Stimulated activated CD8-positive, alpha-beta memory T cell treated with anti-CD3 and anti-CD28 coated beads, Interleukin-4, amount 100 ng/mL, for 1 hour (primary cell): ENCODE measurements around the gene SPOCD1.

ENCODE experiments used
- DNase-seq, 2 donors: peaks; one replicate each; pipeline ENCODE4 v3.0.0-alpha.2; 2020; ENCODE audit warnings: low read depth in 2 of 2, low spot score in 1 of 2

SPOCD1 gene

DNA sequence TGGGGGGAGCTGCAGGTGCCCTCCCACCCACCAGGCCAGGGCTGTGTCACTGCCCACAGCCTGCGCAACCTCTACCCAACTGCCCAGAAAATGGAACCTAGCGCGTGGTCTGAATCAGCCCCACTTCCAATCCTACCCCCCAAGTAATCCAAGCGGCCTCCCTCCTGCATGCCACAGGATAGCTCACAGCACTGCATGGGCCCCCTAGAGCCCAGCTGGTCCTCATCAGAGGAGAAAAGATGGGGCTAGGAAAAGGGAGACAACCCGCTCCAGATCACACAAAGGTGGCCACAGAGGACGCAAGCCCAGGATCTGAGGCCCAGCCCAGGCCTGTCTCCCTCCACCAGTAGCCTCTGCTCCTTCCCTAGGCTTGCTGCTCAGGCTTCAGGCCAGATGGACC, 57.8 kb downstream of the SPOCD1 start:
- no peak for DNase-seq

DNA sequence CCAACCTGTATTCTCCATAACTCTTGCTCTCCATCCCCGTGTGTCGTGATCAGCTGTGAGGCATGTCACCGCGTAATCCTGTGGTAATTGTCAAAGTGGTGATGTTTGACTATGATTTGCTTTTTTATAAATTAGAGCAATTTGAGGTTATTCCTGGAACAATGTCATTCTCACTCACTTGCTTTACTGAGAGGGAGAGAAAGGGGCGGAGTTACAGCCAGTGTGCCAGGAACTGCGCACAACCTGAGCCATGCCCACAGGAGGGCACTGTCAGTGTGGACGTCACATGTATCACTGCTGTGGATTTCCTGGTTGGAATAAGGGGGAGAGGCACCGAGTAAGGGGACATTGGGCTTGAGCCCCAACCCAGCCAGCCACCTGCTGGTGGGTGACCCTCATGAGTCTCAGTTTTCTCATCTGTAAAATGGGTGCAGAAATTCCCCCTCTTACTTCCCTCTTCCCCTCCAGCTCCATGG, 58.6 kb downstream of the SPOCD1 start:
- DNase-seq: no peak

DNA sequence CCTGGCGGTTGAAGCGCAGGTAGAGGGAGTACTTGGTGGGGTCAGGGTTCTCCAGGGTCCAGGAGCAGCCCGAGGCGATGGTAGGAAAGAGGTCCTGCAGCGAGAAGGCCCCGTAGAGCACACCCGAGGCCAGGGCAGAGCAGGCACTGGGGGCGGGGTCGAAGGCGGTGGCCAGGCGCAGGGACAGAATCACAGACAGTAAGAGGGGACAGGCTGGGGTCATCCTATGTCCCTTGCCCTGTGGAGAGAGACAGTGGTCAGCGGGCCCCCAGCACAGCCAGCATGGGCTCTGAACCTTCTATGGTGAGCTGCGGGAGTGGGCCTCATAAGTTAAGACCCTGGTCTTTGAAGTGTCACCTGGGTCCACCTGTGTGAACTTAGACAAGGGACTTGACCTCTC, 59.2 kb downstream of the SPOCD1 start:
- DNase-seq: no peak

DNA sequence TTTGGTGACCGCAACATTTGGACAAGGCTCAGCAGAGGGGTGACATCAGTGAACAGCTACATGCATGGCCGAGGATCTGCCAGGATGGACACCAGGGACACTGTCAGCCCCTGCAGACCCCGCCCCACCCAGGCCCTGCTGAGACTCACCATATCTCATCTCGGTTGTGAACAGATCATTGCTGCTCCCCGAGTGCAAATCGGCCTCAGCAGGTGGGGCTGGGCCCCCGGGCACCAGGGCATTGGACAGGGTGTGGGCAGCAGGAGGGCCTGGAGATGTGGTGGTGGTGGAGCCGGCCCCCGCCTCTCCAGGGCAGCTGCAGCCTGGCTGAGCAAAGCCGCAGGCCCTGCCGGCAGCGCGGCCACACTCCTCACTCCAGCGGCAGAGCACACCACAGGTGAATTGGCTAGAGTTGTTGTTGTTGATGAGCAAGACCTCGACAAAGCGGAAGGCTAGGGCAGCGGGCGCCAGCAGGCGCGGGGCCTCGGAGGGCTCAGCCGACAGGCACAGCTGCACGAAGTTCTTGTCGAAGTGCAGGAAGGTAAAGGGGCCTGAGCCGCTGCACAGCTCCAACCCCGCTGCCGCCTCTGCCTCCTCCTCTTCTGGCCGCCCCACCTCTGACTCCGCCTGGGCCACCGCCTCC, 59.9 kb downstream of the SPOCD1 start:
- DNase-seq: no peak

DNA sequence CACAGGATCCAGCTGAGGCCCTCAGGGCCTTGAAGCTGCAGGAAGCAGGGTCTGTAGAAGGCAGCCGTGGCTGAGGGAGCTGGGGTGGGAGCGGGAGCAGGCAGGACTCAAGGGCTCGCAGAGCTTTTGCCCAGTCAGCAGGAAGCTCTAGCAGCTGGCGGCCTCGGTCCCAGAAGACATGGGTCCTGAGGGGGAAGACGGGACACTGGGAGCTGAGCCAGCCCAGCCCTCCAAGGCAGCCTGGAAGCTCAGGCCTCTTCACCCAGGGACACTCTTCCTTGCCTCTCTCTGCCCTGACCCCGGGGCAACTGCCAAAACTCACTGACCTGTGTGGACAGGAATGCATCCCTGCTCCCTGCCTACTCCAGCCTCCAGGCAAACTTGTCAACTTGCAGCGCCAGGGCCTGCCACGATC, 60.6 kb downstream of the SPOCD1 start:
- no peak for DNase-seq

DNA sequence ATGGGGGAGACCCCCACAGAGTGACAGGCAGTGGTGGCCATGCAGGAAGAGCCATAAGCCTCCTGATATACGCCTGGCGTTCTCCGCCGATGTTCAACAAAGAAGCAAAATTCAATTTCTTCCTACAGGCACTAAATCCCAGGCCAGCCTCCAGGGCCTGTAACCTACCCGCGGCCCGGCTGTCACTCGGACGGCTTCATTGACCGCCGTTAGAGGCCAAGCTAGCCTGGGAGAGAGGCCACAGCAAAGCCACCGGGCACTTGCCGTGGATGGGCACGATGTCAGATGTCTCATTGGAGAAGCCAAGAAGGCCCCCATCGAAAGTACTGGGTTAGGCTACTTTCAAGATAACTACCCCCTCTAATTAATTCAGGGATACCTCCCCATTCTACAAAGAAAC, 61.4 kb downstream of the SPOCD1 start:
- no peak for DNase-seq

DNA sequence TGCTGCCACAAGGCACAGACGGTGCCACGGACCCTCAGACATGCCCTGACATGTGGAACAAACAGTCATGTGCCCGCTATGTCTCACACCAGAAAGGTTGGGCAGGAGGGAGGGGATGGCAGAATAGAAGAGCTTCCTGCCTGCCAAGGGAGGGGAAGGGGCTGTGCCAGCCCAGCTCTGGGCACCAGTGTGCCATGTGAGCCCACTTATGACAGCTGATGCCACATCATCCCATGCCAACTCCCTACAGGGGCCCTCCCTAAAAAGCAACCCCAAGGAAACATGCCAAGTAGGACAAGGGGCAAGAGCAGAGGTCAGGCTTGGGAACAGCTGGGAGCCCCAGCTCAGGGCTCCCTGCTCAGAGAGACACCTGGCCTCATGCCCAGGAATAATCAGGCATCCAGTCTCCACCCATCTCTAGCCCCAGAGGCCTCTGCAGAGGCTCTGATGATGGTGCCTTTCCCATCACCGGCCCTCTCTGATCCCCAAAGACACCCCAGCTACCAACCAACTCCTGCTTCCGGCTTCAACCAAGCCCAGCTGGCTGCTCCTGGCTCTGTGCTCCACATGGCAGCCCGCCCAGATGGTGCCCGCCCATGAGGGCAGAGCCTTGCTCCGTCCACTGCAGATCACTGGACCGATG, 62.0 kb downstream of the SPOCD1 start:
- DNase-seq: no peak

DNA sequence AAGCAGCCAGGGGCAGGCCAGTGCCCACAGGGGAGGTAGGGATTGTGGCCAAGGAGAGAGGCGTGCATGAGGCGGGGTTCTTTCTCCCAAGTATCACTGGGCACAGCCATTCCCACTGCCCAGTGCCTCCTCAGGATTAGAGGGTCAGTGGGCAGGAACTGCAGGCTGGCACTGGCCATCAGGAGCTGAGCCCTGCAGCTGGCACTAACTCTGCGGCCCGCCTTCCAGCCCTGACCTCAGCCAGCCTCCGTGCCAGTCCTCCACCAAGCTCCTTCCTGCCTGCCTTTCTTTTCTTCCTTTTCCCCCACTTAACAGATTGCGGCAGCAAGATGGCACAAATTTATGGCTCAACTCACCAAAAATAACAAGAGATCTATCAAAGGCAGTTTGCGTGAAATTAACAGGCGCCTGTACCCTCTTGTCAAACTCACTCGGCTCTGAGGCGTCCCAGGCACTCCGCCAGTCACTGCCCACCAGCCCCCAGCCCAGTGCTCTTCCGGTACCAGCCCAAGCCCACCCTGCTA, 62.8 kb downstream of the SPOCD1 start:
- DNase-seq: no peak

DNA sequence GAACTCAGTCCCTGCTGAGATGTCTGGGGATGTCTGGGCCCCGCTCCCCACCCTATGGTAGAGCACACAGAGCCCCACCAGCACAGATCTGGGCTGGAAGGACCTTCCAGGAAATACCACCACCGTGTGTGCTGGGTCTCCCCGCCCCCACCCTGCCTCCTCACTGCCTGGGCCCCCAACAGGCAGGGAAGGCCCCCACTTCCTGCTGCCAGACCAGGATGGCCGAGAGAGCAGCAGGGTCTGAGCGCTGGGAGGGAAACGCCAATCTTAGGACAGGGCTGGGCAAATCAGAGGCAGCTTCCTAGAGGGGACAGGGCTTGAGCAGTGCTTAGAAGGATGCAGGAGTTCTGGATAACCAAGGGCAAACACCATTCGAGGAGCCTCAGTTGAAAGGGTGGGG, 63.6 kb downstream of the SPOCD1 start:
- no peak for DNase-seq

DNA sequence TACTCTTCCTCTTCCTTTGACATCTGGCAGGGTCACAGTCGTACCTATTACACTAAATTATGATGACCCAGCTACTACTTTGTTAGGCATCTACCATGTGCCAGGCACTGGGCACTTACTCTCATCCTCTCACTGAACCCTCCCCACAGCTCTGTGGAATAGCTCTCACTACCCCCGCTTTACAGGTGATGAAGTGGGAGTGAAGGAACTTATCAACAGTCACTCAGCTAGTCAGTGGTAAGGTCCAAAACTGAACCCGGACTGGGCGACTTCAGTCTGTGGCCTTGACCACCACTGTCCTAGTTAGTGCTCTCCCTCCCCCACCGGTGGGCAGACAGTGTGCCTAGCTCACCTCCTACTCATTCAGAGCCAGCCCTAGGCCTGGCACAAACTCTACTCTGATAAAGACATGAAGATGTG, 64.0 kb downstream of the SPOCD1 start:
- no peak for DNase-seq

DNA sequence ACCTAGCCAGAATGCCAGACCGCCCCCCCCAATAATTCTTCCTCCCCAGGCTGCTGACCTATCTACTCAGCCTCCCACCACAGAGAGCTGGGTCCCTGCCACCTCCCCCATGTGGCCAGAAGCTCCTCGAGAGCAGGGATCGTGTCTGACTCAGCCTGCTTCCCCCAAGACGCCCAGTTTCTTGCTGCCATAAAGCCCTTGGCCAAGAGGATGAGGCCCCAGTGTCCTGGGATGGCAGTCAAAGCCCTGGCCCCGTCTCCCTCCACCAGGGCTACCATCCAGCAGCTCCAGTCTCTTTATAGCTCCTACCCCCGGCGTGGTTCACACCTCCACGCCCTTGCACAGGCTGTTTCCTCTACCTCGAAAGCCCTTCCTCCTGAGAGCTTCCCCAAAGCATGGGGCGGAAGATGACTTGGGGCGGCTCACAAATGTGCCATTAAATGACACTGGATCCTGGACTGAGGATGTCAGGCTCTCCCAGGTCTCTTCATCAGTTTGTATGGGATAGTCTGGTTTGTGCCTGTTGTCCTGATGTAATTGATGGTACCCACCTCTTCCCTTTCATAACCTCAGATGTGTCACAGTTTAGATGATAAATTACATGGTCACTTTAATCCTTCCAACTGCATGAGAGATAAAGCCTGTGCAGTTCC, 64.8 kb downstream of the SPOCD1 start:
- no peak for DNase-seq

DNA sequence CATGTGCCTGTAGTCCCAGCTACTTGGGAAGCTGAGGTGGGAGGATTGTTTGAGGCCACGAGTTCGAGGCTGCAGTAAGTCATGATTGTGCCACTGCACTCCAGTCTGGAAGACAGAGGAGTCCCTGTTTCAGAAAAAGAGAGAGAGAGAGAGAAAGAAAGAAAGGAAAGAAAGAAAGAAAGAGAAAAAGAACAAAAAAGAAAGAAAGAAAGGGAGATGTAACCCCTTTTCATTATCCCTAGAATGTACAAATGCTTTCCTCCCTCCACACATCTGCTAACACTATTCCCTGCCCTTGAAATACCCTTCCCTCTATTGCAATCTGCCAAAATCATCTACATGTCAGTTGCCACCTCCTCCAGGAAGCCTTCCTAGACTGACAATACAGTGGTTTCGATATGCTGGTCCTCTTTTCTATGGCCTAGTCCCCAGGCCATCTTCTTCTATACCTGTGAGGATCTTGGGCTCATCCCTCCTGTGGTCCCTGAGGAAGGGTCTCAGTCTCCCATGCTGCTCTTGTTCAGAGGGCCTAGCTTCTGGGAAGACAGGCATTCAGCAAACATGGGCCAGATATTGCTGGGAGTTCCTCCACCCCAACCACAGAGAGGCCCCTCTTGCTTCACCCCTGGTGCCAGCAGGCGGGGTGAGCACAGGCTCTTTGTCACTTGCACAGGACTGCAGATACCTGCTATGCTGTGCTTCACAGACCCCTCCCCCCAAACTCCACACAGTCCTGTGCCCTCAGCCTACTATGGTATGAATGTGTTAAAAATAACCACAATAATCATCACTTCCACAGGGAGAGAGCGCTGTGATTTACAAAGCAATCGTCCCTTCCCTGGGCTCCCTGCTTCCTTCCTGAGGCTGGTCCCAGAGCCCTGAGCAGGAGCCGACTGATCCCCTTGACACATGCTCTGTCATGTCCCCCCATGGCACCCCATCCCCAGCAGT, 65.8 kb downstream of the SPOCD1 start:
- no peak for DNase-seq

DNA sequence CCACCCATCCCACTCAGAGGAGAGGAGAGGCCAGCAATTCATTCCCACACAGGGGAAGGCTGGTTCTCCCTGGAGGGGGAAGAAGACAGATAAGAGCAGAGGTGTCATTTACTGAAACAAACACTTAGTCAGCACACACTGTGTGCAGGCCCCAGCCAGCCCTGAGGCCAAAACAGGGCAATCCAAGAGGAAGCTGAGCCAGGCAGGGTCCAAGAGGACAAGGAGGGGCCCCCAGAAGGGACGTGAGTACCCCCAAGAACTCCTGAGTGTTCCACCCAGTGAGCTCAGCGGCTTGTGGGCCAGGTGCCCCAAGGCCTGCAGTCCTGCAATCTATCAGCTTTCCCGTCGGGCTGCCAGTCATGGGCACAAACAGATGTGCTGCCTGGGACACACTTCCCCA, 67.5 kb downstream of the SPOCD1 start:
- no peak for DNase-seq

DNA sequence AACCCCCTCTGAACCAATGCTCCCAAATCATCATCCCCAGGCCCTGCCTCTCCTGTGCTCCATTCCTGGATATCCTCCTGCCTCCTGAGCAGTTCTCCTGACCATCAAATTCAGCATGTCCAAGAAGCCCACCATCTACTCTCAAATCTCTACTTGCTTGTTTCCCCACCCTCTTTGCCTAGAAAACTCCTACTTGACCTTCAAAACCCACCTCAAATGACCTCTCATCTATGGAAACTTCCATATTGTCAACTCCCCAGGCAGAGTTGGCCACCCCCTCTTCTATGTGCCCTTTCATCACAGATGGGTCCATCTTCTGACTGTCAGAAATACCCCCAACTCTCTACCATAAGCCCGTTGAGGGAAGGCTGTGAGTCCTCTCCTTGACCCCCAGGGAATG, 68.5 kb downstream of the SPOCD1 start:
- no peak for DNase-seq

DNA sequence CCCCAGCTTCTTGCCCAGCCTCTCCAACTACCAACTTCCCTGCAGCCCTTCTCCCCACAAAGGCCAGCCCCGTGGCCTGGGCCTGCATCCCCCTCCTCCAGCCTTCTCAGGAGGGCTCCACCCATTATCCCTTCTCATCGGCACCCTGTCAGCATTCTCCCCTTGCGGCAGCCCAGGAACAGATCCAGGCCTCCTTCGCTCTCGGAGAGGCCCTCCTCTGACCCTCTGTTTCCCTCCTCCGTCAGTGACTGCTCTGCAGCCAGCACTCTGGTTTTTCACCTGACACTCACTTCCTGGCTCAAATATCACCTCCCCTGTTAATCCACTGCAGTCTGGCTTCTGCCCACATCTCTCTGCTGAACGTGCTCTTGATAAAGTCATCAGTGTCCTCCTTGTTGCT, 69.1 kb downstream of the SPOCD1 start:
- no peak for DNase-seq

DNA sequence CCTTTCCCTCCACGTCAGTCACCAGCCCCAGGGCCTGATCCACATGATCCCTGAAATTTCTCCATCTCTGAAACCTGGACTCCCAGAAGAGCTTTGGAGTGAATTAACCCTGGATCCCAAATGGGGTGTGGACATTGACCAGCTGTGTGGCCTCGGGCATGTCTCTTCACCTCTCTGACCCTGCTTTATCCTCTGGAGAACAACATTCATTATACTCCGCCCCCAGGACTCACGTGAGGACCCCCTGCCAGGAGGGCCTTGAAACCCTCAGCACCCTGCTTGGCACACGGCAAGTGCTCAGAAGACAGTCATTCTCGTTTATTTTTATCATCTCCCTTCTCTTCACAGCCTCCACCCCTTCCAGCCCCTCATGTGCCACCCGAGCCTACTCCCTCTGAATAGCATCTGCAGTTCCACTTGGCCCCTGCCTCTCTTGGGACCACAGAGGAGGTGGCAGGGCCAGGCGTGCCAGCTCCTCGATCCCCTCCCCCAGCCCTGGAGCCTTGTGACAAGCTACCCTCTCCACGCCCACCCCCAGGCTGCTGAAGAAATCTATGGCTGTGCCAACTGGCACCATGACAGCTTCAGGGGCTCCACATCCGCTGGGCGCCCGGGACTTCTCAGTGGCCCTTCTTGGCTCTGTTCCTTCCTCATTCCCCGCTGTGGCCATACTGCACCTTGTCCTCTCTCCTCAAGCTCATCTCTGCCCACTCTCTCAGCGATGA, 69.7 kb downstream of the SPOCD1 start:
- DNase-seq: no peak

DNA sequence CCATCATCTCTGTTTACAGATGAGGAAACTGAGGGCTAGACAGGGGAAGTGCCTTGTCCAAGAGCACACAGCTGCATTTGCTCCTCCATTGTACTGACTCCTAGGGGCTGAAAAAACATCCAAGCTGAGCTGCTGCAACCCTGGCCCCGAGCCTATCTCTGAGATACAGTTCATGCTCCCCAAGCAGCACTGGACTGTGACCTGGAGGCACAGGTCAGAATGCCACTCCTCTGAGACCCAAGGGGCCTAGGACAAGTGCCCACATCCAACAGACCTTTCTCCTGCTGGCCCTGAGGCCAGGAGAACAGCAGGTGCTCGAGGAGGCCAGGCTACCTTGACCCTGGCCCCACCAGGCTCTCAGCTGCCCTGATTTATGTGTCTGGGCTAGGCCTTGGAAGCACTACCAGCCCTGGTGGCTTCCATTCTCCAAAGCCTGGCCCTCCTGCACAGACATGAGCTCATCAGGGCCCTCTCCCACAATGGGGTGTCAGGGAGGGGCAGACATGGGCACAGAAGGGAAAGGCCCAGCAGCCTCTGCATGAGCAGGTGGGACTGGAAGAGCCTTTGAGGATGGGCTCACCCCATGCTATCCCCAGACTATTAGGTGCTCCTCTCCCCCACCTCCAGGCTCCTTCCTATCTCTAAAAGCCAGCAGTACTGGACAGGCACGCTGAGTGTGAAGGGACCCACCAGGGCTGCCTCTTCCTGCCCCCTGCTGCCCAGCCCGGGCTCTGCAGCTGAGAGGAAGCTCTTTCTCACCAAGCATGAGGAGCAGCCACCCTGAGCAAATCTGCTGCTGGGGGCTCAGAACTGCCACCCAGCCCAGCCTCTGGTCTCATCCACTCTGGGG, 70.5 kb downstream of the SPOCD1 start:
- no peak for DNase-seq

DNA sequence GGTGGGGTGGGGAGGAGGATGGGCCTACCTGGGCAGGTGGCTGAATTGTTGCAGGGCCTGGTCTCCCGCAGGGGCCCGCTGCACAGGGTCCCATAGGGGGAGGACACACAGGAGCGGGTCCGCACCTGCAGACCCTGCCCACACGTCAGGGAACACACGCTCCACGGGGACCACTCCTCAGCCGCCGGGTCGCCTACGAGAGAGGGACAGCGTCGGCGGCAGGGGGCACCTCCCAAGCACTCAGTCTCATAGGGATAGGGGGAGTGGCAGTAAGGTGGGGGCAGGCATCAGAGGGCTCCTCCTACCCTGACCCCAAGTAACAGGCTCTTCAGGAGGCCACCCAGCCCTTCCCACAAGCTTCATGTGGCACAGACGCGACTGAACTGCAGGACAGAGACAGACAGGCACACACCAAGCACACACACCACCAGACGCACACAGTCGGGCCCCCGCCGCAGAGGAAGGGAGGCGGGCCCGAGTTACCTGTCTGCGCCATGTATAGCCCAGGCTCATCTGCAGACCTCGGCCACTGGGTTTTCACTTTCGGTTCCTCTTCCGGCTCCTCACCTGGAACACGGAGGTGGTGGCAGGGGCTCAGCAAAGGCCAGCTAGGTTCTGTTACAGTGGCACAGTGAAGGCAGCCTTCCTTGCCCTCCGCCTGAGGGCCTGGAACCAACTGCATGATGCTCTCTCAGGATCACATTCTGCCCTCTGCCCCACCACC, 71.5 kb downstream of the SPOCD1 start:
- no peak for DNase-seq
